Stimulated activated CD4-positive, alpha-beta T cell treated with anti-CD3 and anti-CD28 coated beads, TNF-alpha, amount 100 ng/mL, for 1 hour (primary cell): ENCODE data around the gene HACD3.
"Not testable (repeated sequence)": the region's sequence is repeated elsewhere in the genome, so short reads cannot be mapped to it uniquely, and the experiment has no call there.

Experiments
- DNase-seq, 3 donors: peaks; one replicate each; pipeline ENCODE4 v3.0.0-alpha.2; 2020; ENCODE audit warnings: low read depth in 3 of 3, low spot score in 1 of 3

HACD3 gene

GRCh38 chr15:65549288-65549687, 19.0 kb downstream of the HACD3 start:
- not testable (repeated sequence) for DNase-seq

DNA sequence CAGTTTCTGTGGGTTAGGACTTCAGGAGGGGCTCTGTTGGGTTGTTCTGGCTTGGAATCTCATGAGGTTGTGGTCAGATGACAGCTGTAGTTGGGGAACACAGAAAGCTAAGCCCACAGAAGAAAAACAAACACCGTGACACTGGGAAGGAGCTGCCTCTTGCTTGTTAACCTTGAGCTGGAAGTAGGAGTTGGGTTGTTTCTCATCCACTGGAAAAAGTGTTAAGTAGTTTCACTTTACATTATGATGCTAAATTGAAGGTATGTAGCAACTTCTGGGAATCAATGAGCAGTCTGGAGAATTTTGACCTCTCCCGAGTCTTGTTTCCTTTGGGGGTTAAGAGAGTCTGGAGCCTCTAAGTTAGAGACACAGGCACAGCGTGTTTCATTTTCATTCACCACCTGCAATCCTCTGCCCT, 20.4 kb downstream of the HACD3 start:
- DNase-seq = no peak

GRCh38 chr15:65551183-65551582, 20.9 kb downstream of the HACD3 start:
- DNase-seq = no peak

DNA sequence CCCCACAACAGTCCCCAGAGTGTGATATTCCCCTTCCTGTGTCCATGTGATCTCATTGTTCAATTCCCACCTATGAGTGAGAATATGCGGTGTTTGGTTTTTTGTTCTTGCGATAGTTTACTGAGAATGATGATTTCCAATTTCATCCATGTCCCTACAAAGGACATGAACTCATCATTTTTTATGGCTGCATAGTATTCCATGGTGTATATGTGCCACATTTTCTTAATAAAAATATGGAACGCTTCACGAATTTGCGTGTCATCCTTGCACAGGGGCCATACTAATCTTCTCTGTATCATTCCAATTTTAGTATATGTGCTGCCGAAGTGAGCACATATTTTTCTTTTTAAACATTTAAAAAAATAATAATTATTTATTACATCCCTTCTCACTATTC, 22.6 kb downstream of the HACD3 start:
- not testable (repeated sequence) for DNase-seq

DNA sequence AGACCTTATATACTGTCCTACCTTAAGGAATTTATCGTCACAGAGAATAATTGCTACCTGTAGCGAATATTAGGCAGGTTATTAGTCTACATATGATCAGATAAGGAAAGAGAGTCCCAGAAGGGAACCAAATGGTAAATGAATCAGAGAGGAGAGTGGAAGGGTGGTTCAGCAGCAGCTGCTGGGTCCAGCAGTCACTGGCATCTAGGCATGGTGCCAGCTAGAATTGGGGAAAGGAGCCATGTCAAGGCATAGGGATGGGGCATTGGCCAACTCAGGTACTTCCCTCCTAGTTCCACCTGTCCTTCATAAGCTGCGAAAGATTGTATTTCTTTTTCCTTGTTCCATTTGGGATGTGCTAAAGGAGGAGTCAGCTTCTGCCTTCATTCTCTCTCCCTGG, 23.4 kb downstream of the HACD3 start:
- no peak for DNase-seq

GRCh38 chr15:65556622-65557021, 26.4 kb downstream of the HACD3 start:
- DNase-seq = no peak

DNA sequence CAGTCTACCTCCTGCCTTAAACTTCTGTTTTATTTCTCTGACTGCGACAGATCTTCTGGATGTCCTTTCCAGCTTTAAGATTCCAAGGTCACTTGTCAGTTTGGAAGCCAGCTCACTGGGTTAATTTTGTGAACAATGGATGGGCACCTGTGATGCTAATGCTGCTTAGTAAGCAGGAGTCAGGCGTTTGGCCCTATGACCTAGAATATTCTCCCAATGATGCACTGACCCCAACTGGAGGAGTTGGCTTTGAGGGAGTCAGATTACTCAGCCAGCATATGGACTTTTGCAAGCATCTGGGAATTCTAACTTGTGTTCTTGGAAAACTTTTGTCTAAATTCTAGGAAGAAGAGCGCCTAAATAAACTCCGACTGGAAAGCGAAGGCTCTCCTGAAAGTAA, 28.1 kb downstream of the HACD3 start:
- DNase-seq = no peak

- DNase-seq = no peak
These were observed 28.9 kb downstream of the HACD3 start for GRCh38 chr15:65558997-65559760.

DNA sequence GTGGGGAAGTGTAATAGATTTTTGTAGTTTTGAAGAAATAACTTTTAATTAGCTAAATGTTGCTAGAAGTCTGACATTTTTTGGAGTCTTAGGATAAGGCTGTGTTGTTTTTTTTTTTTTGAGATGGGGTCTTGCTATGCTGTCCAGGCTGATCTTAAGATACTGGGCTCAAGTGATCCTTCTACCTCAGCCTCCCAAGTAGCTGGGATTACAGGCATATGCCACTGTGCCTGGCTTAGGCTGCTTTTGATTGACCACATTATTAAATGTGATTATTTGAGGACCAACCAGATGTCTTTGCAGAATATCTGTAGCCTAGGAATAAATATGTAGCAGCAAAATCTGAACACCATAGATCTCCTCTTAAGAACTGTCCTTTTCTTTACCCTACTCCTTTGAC, 29.7 kb downstream of the HACD3 start:
- no peak for DNase-seq

DNA sequence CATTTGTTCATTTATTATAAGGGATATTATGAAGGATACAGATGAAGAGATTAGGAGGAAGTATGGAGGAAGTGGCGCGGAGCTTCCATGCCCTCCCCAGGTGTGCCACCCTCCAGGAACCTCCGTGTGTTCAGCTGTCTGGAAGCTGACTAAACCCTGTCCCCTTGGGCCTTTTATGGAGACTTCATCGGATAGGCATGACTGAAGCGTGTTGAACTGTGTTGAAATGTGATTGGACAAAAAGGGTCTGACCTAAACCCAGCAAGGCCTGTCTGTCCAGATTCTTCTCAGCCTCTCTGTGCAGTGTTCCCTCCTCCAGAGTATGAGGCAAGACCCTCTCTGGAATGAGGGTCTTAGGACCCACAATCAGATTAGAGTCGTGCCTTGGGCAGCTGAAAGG, 31.7 kb downstream of the HACD3 start:
- DNase-seq = no peak

DNA sequence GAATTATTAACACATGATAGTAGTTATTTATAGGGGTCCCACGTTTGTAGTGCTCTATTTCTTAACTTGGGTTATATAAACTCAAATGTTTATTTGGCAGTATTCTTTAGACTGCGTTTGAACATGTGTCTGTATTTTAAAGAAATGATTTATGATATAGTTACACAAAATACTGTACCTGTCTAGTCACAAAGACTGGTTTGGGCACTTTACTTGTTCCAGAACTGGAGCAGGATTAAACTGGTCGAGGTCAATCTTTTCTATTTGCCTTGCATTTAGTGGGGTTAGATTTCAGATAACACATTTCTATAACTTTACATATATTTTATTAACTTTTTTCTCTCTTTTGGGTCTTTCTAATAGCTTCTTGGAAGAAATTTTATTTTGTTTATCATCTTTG, 39.5 kb downstream of the HACD3 start:
- no peak for DNase-seq

- no peak for DNase-seq
These were observed 41.7 kb downstream of the HACD3 start for GRCh38 chr15:65571971-65572370.

GRCh38 chr15:65576664-65577063, 46.4 kb downstream of the HACD3 start:
- no peak for DNase-seq

DNA sequence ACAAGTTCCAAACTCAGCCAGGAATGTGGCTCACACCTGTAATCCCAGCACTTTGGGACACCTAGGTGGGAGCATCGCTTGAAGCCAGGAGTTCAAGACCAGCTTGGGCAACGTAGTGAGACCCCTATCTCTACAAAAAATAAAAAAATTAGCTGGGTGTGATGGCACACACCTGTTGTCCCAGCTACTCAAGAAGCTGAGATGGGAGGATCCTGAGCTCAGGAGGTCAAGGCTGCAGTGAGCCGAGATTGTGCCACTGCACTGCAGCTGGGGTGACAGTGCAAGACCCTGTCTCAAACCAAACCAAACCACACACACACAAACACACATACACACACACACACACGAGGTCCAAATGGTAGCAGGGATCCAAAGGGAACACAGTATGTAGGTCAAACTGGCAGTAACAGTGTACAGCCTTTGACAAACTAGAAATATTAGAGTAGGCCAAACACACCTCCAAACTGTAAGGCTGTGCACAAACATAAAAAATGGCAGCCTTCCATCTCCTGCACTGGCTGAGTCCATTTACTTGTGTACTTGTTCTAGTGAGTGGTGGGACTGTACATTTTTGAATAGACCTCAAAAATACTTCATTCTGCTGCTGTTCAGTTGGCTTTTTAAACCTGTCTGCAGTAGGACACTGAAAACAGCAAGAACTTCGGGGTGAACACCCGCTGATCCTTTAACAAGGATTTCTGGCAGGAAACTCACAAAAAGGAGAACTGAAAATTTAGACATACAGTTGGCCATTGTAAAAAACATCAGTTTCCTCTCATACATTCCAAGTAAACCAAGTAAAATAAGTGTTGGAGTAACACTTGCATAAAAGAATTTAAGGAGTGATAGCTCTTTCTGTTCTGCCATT, 47.1 kb downstream of the HACD3 start:
- DNase-seq = no peak

DNA sequence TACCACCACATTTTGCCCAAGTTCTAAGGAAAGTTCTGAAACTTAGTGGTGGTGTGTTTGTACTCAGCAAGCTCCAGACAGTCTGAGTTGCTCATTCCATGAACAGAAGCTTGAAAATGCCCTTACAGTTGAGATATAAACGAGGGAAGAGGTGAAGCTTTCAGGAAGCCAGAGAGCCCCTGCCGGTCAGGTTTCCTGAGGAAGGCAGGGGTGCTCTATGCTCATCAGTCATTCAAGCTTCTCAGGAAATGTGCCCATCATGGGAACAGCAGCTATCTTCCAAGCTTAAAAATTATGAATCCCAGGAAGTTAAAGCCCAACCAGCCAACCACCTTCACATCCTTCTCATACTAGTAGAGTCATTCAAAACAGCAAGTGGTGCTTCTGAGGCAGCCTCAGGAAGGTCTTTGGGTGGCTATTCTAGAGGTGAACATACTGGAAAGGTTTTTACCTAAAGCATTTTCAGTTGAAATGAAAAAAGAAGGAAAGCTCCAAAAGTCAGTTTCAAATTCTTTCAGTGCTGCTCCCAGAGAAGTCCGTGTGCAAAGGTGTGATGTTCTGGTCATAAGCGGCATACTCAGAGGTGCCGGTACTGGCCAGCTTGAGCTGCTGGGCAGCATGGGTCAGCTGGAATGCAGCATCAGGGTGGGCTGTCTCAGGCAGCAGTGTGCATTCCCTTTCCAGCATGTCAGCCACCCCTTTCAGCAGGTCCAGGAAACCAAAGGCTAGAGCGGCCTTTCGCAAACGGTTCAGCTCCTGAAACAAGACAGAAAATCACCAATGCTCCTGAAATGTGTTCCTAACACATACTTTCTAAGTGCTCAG, 48.9 kb downstream of the HACD3 start:
- DNase-seq = no peak

DNA sequence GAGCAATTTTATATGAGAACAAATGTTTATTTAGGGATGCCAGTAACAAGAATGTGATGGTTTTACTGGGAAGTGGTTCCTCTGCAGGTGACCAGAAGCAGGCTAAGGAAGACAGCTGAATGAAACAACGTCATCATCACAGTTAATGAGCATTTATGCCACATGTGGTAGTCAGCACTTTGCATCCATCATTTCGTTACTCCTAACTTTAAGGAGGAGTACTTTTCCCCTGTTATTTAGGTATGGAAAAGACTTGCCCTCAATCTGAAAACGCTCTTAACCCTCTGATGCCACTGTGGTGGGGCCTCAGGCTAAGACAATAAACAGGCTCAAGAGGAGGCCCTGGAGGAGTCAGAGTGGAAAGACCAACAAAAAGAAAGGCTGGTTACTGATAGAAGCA, 49.5 kb downstream of the HACD3 start:
- DNase-seq = no peak

DNA sequence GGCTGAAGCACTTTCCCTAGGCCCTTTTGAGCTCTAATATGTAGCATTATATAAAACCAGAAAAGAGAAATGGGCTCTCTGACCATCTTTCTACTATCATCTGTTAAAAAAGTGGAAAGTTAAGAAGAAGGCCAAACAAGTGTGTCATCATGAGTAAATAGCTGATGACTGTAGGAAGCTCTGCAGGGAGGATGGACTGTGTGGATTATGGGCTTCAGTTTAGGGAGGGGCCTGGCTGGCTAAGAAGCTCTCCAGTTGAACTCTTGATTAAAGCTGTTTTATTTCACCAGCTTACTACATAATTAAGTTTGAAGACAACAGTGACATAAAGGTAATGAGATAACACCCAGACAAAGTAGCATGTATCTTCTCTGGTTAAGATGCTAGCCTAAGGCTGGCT, 50.0 kb downstream of the HACD3 start:
- DNase-seq = no peak

DNA sequence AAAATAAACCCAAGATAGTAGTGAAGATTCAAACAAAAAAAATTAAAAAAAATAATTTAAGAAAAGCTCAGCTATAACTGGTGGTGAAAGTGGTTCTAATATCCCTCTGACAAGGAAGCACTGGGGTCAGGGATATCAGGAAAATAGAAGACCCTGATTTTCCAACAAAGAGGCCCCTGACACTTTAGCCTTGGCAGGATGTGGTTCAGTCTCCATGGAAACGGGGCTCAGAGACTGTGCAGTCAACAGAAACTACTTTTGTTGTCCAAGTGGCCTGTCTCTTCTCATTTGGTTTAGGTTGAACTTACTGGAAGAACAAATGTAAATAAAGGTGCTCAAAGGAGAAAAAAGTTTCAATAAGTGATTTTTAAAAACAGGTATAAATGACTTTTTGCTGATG, 53.4 kb downstream of the HACD3 start:
- DNase-seq = no peak

DNA sequence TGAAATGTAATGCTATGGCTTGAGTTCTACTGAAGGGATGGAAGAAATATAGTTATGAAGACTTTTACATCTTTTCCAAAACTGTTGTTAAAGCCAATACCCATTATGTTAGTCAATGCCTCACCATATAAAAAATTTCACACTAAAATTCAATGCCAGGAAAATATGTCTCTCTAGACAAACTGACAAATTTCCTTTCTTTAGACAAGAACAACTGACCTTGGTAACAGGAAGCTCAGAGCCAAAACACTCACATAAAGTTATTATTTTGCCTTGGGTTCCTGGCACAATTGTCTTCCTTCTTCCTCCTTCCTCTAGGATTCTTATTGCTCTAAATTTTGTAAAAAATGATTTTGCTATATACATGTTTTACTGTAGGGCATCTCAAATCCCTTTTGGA, 54.0 kb downstream of the HACD3 start:
- no peak for DNase-seq

- no peak for DNase-seq
These were observed 56.8 kb downstream of the HACD3 start for GRCh38 chr15:65587094-65587493.

GRCh38 chr15:65595960-65596359, 65.7 kb downstream of the HACD3 start:
- DNase-seq = no peak

- DNase-seq = no peak
These were observed 68.2 kb downstream of the HACD3 start for GRCh38 chr15:65598468-65598867.
